ENCODE data around the gene OR4P4.

The OR4P4 gene

DNA sequence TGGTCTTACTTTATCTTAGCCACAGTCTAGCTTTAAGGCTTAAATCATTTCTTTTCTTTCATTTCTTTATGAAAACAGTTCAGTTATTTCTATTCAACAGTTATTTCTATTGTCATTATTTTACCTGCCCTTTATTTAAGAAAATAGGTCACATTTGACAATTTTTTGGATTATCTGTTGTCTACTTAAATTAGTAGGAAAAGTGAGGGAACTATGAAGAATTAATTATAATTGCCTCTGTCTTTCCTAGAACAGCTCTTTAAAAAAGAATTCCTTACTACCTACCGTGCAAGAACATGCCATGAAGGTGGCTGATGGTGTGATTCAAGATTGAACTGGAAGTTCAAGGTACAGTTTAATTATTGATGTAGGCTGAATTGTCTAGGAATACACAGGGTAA is 27.0 kb downstream of the OR4P4 start, which contains the start of gene OR4C6:
Gene OR4C6, plus strand, starts transcription at position 301 of the 400 bp plus-strand sequence. CDS start 2,966 bp downstream, outside the sequence.
- no peaks in the 10 kb centered on the region for H3K79me2 ChIP-seq (ENCODE audit: low read length)
- H3K27me3 ChIP-seq (ENCODE audit: low read depth, low read length), result 0 out of 2 replicates have a peak, but pooled peaks cover 2% of the 10 kb centered on the region
- H3K9me3 ChIP-seq (ENCODE audit: insufficient read depth, low read length), result no peaks in the 10 kb centered on the region
- H3K4me2 ChIP-seq (ENCODE audit: low read length), result no peak within 1 kb of the TSS
- no peaks in the 10 kb centered on the region for H3K36me3 ChIP-seq (replicated peaks; ENCODE audit: low read depth, low read length)
- no peaks in the 10 kb centered on the region for H4K20me1 ChIP-seq (ENCODE audit: insufficient read depth, low read length)
- no peak within 1 kb of the TSS for H3K27ac ChIP-seq (ENCODE audit: low read length)
- TF ChIP-seq, protein P1, sequence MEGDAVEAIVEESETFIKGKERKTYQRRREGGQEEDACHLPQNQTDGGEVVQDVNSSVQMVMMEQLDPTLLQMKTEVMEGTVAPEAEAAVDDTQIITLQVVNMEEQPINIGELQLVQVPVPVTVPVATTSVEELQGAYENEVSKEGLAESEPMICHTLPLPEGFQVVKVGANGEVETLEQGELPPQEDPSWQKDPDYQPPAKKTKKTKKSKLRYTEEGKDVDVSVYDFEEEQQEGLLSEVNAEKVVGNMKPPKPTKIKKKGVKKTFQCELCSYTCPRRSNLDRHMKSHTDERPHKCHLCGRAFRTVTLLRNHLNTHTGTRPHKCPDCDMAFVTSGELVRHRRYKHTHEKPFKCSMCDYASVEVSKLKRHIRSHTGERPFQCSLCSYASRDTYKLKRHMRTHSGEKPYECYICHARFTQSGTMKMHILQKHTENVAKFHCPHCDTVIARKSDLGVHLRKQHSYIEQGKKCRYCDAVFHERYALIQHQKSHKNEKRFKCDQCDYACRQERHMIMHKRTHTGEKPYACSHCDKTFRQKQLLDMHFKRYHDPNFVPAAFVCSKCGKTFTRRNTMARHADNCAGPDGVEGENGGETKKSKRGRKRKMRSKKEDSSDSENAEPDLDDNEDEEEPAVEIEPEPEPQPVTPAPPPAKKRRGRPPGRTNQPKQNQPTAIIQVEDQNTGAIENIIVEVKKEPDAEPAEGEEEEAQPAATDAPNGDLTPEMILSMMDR (IDR thresholded peaks at IDR 0.05; ENCODE audit: low read depth, low read length), result no peak
- TF ChIP-seq EZH2phosphoT487 (IDR thresholded peaks at IDR 0.05; ENCODE audit: low read depth), result no peak
- H3K9ac ChIP-seq (ENCODE audit: low read length), result no peak within 1 kb of the TSS
- H3K4me1 ChIP-seq (ENCODE audit: low read length), result peaks cover 26% of the 10 kb centered on the region
- H2AFZ ChIP-seq (ENCODE audit: low read depth, low read length), result no peak within 1 kb of the TSS
- no peak within 1 kb of the TSS for H3K4me3 ChIP-seq (ENCODE audit: low read length)

DNA sequence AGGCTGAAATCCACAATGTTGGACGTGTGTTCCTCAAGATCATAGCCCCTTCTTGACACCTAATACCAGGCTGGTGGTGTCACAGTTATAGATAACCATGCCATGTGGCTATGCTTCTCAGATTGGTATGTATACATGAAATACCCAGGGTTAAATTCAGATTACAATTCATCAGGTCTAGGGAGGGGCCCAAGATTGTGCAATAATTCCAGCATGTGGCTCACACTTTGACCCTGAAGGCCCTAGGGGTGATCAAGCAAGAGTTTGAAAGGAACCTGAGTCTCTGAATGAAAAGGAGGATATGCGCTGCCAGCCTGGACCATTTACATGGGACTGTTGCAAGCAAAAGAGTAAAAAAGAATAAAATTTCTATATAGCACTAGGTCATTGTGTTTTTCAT is 34.5 kb downstream of the OR4P4 start:
- Histone ChIP-seq H3K4me2 (ENCODE audit: low read length) (no peak overlapping the region), H3K9ac (ENCODE audit: low read length) (no peak overlapping the region), H3K36me3 (replicated peaks; ENCODE audit: low read depth, low read length) (no peaks in the 10 kb centered on the region), H3K27me3 (ENCODE audit: low read depth, low read length) (no peaks in the 10 kb centered on the region), H3K4me3 (ENCODE audit: low read length) (no peak overlapping the region), H2AFZ (ENCODE audit: low read depth, low read length) (no peak overlapping the region), H3K4me1 (ENCODE audit: low read length) (peaks cover 6% of the 10 kb centered on the region; the same call in 1 of the 2 replicates), H3K79me2 (ENCODE audit: low read length) (no peaks in the 10 kb centered on the region), H3K27ac (ENCODE audit: low read length) (no peak overlapping the region), H4K20me1 (ENCODE audit: insufficient read depth, low read length) (no peaks in the 10 kb centered on the region), H3K9me3 (ENCODE audit: insufficient read depth, low read length) (no peaks in the 10 kb centered on the region)
- TF ChIP-seq, protein P1 (IDR thresholded peaks at IDR 0.05; ENCODE audit: low read depth, low read length), result no peak

DNA sequence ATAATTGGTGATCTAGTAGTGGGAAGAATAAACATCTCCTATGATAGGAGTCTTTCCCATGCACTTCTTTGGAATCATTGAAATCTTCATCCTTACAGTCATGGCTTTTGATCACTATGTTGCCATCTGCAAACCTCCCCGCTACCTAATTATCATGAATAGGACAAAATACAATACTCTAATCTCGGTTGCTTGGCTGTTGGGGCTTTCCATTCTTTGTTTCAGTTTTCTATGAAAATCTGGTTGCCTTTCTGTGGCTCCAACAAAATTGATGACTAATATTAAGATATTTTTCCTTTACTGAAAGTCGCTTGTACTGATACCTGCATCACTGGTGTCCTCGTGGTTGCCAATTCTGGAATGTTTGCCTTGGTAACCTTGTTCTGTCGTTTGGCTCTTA is 38.9 kb downstream of the OR4P4 start:
- H3K36me3 ChIP-seq (replicated peaks; ENCODE audit: low read depth, low read length), result no peaks in the 10 kb centered on the region
- no peaks in the 10 kb centered on the region for H3K27me3 ChIP-seq (ENCODE audit: low read depth, low read length)
- no peak overlapping the region for H3K9ac ChIP-seq (ENCODE audit: low read length)
- TF ChIP-seq, protein P1 (IDR thresholded peaks at IDR 0.05; ENCODE audit: low read depth, low read length), result no peak
- TF ChIP-seq EZH2phosphoT487 (IDR thresholded peaks at IDR 0.05; ENCODE audit: low read depth), result no peak
- H3K79me2 ChIP-seq (ENCODE audit: low read length), result no peaks in the 10 kb centered on the region
- H3K9me3 ChIP-seq (ENCODE audit: insufficient read depth, low read length), result no peaks in the 10 kb centered on the region
- H3K4me2 ChIP-seq (ENCODE audit: low read length), result no peak overlapping the region
- no peak overlapping the region for H2AFZ ChIP-seq (ENCODE audit: low read depth, low read length)
- H3K4me3 ChIP-seq (ENCODE audit: low read length), result no peak overlapping the region
- peaks cover 6% of the 10 kb centered on the region; the same call in 1 of the 2 replicates for H3K4me1 ChIP-seq (ENCODE audit: low read length)
- no peaks in the 10 kb centered on the region for H4K20me1 ChIP-seq (ENCODE audit: insufficient read depth, low read length)
- H3K27ac ChIP-seq (ENCODE audit: low read length), result no peak overlapping the region

All from OCI-LY3 (cell line).